Measurements from ENCODE around the gene IL17REL.

Gene IL17REL

GRCh38 chr22:50008151-50009040, 4.2 kb downstream of the IL17REL start:
- DNase-seq (ENCODE audit: low read depth in 1 of 2, low spot score in 1 of 2), result no peak

GRCh38 chr22:50007057-50007511, 5.5 kb downstream of the IL17REL start:
- no peak for DNase-seq (ENCODE audit: low read depth in 1 of 2, low spot score in 1 of 2)

- DNase-seq (ENCODE audit: low read depth in 1 of 2, low spot score in 1 of 2), result no peak
These were observed 7.6 kb downstream of the IL17REL start for GRCh38 chr22:50004918-50005317.

GRCh38 chr22:50002791-50003190, 9.8 kb downstream of the IL17REL start:
- DNase-seq (ENCODE audit: low read depth in 1 of 2, low spot score in 1 of 2), result no peak

- DNase-seq (ENCODE audit: low read depth in 1 of 2, low spot score in 1 of 2), result no peak
These were observed 11.0 kb downstream of the IL17REL start for GRCh38 chr22:50001388-50002231.

GRCh38 chr22:50000587-50001387, 11.8 kb downstream of the IL17REL start:
- no peak for DNase-seq (ENCODE audit: low read depth in 1 of 2, low spot score in 1 of 2)

GRCh38 chr22:49999946-50000586, 12.5 kb downstream of the IL17REL start:
- DNase-seq (ENCODE audit: low read depth in 1 of 2, low spot score in 1 of 2), result no peak

GRCh38 chr22:49999063-49999945, 13.3 kb downstream of the IL17REL start:
- no peak for DNase-seq (ENCODE audit: low read depth in 1 of 2, low spot score in 1 of 2)

GRCh38 chr22:49998718-49999062, 13.9 kb downstream of the IL17REL start:
- no peak for DNase-seq (ENCODE audit: low read depth in 1 of 2, low spot score in 1 of 2)

GRCh38 chr22:49997932-49998717, 14.4 kb downstream of the IL17REL start:
- no peak for DNase-seq (ENCODE audit: low read depth in 1 of 2, low spot score in 1 of 2)

GRCh38 chr22:49997251-49997599, 15.3 kb downstream of the IL17REL start:
- no peak for DNase-seq (ENCODE audit: low read depth in 1 of 2, low spot score in 1 of 2)

GRCh38 chr22:49996518-49997250, 15.9 kb downstream of the IL17REL start:
- no peak for DNase-seq (ENCODE audit: low read depth in 1 of 2, low spot score in 1 of 2)

GRCh38 chr22:49996119-49996517, 16.4 kb downstream of the IL17REL start:
- no peak for DNase-seq (ENCODE audit: low read depth in 1 of 2, low spot score in 1 of 2)

- no peak for DNase-seq (ENCODE audit: low read depth in 1 of 2, low spot score in 1 of 2)
These were observed 17.0 kb downstream of the IL17REL start for GRCh38 chr22:49995361-49996118.

GRCh38 chr22:49995041-49995360, 17.6 kb downstream of the IL17REL start:
- no peak for DNase-seq (ENCODE audit: low read depth in 1 of 2, low spot score in 1 of 2)

GRCh38 chr22:49994361-49995040, 18.1 kb downstream of the IL17REL start:
- no peak for DNase-seq (ENCODE audit: low read depth in 1 of 2, low spot score in 1 of 2)

GRCh38 chr22:49993649-49994360, 18.8 kb downstream of the IL17REL start:
- DNase-seq (ENCODE audit: low read depth in 1 of 2, low spot score in 1 of 2), result no peak

Data from activated CD4-positive, alpha-beta T cell treated with anti-CD3 and anti-CD28 coated beads, Interleukin-2, amount 50 U/mL, for 24 hours (primary cell).